Kidney epithelial cell (primary cell): ENCODE results near the gene ERVK3-1. TPM values are rescaled to one million over a fixed set of nuclear protein-coding genes. Genes with fewer than 3 reads are reported as not detected.
"Not testable (repeated sequence)": the region's sequence is repeated elsewhere in the genome, so short reads cannot be mapped to it uniquely, and the experiment has no call there.

Experiments used
- DNase-seq: peaks from one replicate; pipeline ENCODE4 v3.0.0-alpha.2; 2010; ENCODE audit warnings: low read depth
- H3K27me3 ChIP-seq: 2 replicates; pipeline ENCODE4 v1.6.0; 2011; ENCODE audit warnings: low read length; ENCODE audit not compliant: control insufficient read depth, insufficient read depth
- H3K36me3 ChIP-seq: 2 replicates; pipeline ENCODE4 v1.5.1; 2011; ENCODE audit warnings: low read length; ENCODE audit not compliant: control insufficient read depth, insufficient read depth
- H3K4me3 ChIP-seq: 2 replicates; pipeline ENCODE4 v1.5.1; 2011; ENCODE audit warnings: low read depth, mild to moderate bottlenecking, control low read depth, low read length
- total RNA-seq: library from RNA; depleted of rRNA; stranded (reverse); fragments of >200 nt; gene quantifications from 2 replicates; pipeline ENCODE4 v1.2.3, GENCODE V29; 2015
- TF ChIP-seq, protein P1 (sequence below): IDR thresholded peaks from 2 replicates; pipeline ENCODE4 v1.5.1; 2011; ENCODE audit warnings: mild to moderate bottlenecking, moderate library complexity, low read length, control low read depth, inconsistent platforms; ENCODE audit not compliant: insufficient read depth, poor library complexity, severe bottlenecking

The ERVK3-1 gene
- total RNA-seq, 1 donor from 2014 or later = 48.3 TPM

DNA sequence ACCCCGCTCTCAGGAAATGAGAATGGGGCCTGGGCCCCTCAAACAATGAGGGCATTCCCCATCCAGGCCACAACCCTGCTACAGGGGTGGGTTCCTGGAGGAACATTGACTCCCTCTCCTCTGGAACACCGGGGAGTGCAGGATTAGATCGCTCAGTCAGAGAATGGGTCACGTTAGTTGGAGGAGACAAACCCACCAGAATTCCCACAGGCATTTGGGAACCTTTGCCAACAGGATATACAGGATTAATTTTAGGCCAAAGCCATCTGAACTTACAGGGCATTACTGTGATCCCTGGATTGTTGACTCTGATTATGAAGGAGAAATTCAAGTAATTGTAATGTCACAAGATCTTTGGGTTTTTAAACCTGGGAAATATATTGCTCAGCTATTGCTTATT, 2.6 kb downstream of the ERVK3-1 start:
- no peaks in the 10 kb centered on the region for H3K27me3 ChIP-seq
- peaks cover 1% of the 10 kb centered on the region for H3K36me3 ChIP-seq
- no peak overlapping the region for H3K4me3 ChIP-seq
- TF ChIP-seq, protein P1, sequence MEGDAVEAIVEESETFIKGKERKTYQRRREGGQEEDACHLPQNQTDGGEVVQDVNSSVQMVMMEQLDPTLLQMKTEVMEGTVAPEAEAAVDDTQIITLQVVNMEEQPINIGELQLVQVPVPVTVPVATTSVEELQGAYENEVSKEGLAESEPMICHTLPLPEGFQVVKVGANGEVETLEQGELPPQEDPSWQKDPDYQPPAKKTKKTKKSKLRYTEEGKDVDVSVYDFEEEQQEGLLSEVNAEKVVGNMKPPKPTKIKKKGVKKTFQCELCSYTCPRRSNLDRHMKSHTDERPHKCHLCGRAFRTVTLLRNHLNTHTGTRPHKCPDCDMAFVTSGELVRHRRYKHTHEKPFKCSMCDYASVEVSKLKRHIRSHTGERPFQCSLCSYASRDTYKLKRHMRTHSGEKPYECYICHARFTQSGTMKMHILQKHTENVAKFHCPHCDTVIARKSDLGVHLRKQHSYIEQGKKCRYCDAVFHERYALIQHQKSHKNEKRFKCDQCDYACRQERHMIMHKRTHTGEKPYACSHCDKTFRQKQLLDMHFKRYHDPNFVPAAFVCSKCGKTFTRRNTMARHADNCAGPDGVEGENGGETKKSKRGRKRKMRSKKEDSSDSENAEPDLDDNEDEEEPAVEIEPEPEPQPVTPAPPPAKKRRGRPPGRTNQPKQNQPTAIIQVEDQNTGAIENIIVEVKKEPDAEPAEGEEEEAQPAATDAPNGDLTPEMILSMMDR = no peak
- DNase-seq = no peak

DNA sequence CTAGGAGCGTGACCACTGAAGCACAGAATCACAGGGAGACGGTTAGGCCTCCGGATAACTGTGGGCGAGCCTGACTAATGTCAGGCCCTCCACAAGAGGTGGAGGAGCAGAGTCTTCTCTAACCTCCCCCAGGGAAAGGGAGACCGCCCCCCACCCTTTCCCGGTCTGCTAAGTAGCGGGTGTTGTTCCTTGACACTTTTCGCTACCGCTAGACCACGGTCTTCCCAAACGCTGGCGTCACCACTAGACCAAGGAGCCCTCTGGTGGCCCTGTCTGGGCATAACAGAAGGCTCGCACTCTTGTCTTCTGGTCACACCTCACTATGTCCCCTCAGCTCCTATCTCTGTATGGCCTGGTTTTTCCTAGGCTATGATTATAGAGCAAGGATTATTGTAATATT, 5.5 kb downstream of the ERVK3-1 start:
- H3K36me3 ChIP-seq, H3K27me3 ChIP-seq, H3K4me3 ChIP-seq, DNase-seq: not testable (repeated sequence)

- Histone ChIP-seq H3K27me3 (no peaks in the 10 kb centered on the region), H3K4me3 (no peak overlapping the region), H3K36me3 (peaks cover 1% of the 10 kb centered on the region)
- no peak for DNase-seq
- TF ChIP-seq, protein P1 = no peak
These were observed 6.2 kb downstream of the ERVK3-1 start for GRCh38 chr19:58311345-58311865.

- TF ChIP-seq, protein P1 = no peak
- no peak for DNase-seq
These were observed 10.4 kb downstream of the ERVK3-1 start for GRCh38 chr19:58315580-58315979.

DNA sequence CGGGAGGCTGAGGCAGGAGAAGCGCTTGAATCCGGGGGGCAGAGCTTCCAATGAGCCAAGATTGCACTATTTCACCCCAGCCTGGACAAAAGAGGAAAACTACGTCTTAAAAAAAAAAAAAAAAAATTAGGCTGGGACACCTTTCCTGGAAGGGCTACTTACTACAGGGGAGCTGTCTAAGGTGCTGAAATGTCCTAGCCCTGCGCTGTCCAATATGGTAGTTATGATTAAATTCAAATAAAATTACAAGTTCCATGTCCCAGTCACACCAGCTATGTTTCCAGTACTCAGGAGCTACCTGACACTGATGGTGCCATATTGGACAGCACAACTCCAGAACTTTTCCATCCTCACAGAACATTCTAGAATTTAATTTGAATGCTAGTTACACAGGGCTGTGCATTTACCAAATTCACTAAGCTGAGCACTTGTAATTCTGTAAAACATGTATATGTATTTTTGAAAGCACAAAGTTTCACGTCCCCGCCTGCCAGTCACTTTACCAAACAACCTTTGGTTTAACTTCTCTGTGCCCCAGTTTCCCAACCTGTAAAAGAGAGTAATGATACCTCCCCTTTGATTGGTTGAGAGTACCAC, 12.4 kb downstream of the ERVK3-1 start:
- TF ChIP-seq, protein P1 = no peak
- no peaks in the 10 kb centered on the region for H3K27me3 ChIP-seq
- no peak for DNase-seq
- H3K4me3 ChIP-seq = no peak overlapping the region
- H3K36me3 ChIP-seq = no peaks in the 10 kb centered on the region

More at GRCh38 chr19:58315580-58315979, 10.4 kb downstream of the ERVK3-1 start:
- no peak overlapping the region for H3K4me3 ChIP-seq
- H3K27me3 ChIP-seq = no peaks in the 10 kb centered on the region
- peaks cover 1% of the 10 kb centered on the region for H3K36me3 ChIP-seq

DNA sequence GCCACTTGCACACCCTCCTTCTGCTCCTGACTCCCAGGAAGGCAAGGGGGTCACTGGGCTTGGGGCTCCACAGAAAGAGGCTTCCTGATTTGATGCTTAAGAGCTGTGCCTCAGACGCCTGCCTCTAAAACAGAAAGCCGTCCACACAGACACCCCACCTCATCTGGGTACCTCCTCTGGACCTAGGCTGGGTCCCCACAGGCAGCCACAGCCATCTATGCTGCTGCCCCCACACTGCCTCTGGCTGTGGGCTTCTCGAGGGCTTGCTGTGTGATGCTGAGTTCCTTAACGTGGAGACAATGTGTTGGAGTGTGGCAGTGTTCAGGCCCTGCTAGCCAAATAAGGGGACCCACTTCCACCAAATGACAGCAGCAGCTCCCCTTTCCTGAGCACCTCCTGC, 13.1 kb downstream of the ERVK3-1 start:
- no peaks in the 10 kb centered on the region for H3K27me3 ChIP-seq
- H3K36me3 ChIP-seq = no peaks in the 10 kb centered on the region
- H3K4me3 ChIP-seq = no peak overlapping the region
- DNase-seq = no peak
- TF ChIP-seq, protein P1 = no peak
